Activated CD8-positive, alpha-beta T cell treated with anti-CD3 and anti-CD28 coated beads for 36 hours (primary cell): ENCODE data around the gene USE1. TPM values are rescaled to one million over a fixed set of nuclear protein-coding genes. Genes with fewer than 3 reads are reported as not detected.

ENCODE experiments used
- ATAC-seq: fragments of 200-7000 bp; cut with Tn5 transposase; one replicate; pipeline ENCODE4 v1.10.0; 2021; ENCODE audit warnings: mild to moderate bottlenecking, moderate library complexity
- CTCF ChIA-PET: fragments of 350-600 bp; sonication (Branson Sonifier 250); formaldehyde crosslinking; loops from one replicate; lab custom pipeline; 2021; ENCODE audit warnings: antibody characterized with exemption; lab: Charles Lee
- POLR2A ChIA-PET: fragments of 350-600 bp; sonication (Branson Sonifier 250); formaldehyde crosslinking; loops from one replicate; lab custom pipeline; 2021; ENCODE audit warnings: antibody characterized with exemption; lab: Charles Lee
- DNase-seq: peaks from one replicate; pipeline ENCODE4 v3.0.0-alpha.2; 2020
- H3K27ac Mint-ChIP-seq: one replicate; pipeline ENCODE4 v1.8.0; 2021; ENCODE audit warnings: mild to moderate bottlenecking, mixed read lengths
- H3K27me3 Mint-ChIP-seq: one replicate; pipeline ENCODE4 v1.8.0; 2021; ENCODE audit warnings: mixed read lengths
- H3K36me3 Mint-ChIP-seq: one replicate; pipeline ENCODE4 v1.8.0; 2021; ENCODE audit warnings: low read depth, mixed read lengths
- H3K4me1 Mint-ChIP-seq: one replicate; pipeline ENCODE4 v1.8.0; 2021; ENCODE audit warnings: low read depth, mixed read lengths
- H3K4me3 Mint-ChIP-seq: one replicate; pipeline ENCODE4 v1.8.0; 2021; ENCODE audit warnings: mild to moderate bottlenecking, moderate library complexity, mixed read lengths
- H3K9me3 Mint-ChIP-seq: one replicate; pipeline ENCODE4 v1.8.0; 2021; ENCODE audit warnings: mixed read lengths
- intact Hi-C: fragments of 100-400 bp; cut with micrococcal nuclease; formaldehyde crosslinking; loops from one replicate; pipeline ENCODE4 v1.10.0; 2022
- total RNA-seq, 2 experiments: library from RNA; stranded (reverse); gene quantifications; one replicate each; pipeline ENCODE4 v1.2.3, GENCODE V29; 2021
- TF ChIP-seq, protein P1 (sequence below): fragments of 200-600 bp; IDR thresholded peaks from one replicate; pipeline ENCODE4 v1.8.0; 2022; ENCODE audit warnings: antibody characterized with exemption, mild to moderate bottlenecking

USE1 gene, protein sequence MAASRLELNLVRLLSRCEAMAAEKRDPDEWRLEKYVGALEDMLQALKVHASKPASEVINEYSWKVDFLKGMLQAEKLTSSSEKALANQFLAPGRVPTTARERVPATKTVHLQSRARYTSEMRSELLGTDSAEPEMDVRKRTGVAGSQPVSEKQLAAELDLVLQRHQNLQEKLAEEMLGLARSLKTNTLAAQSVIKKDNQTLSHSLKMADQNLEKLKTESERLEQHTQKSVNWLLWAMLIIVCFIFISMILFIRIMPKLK
- 10 to 100 TPM; 26.5 to 27.1 TPM for total RNA-seq

DNA sequence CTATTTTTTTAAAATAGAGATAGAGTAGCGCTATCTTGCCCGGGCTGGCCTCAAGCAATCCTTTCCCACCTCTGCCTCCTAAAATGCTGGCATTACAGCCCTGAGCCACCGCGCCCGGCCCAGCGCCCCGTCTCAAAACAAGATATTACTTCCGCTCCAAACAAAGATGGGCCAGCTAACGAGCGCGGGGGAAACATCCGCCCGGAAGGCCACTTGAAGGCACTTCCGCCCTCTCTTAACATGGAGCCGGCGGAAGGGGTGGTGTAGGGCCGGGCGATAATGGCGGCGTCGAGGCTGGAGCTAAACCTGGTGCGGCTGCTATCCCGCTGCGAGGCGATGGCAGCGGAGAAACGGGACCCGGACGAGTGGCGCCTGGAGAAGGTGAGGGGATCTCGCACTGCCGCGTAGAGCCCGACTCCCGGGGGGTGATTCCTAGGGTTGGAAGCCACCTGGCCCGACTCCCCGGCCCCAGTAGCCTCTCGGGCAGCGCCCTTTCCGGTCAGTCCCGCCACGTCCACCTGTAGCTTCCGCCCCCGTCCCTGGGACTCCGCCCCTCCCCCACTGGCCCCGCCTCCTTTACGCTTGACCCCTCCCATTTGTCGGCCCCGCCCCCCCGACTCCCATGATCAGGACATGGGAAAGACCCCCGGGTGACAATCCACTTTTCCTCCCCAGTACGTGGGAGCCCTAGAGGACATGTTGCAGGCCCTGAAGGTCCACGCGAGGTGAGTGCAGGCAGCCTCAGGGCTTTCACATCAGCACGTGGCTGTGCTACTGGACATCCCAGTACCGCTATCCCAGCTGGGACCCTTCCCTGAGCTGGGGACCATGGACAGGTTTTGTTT, at the start of gene USE1:
TSS of gene USE1 (plus strand) at position 231 of the 845 bp plus-strand sequence. CDS start at position 280, 49 bp downstream.
- intact Hi-C loops, result loop anchor here (1.0 kb wide), 1 partner anchor 11 kb away; the partner anchor contains the start of gene OCEL1
- POLR2A ChIA-PET, result interaction anchor here (0.7 to 3.1 kb wide), 14 partner anchors 10 to 176 kb away, joined by 3 to 29 read pairs (median 4); partner anchors contain the start of gene OCEL1
- Mint-ChIP-seq H3K36me3 (peaks cover 37% of the 10 kb centered on the region), H3K4me3 (peak within 1 kb of the TSS; percentile 82), H3K27me3 (no peaks in the 10 kb centered on the region), H3K27ac (peak within 1 kb of the TSS; percentile 97), H3K9me3 (no peaks in the 10 kb centered on the region), H3K4me1 (peaks cover 15% of the 10 kb centered on the region)
- DNase-seq (peak; percentile 95), ATAC-seq (peak; percentile 96)
- CTCF ChIA-PET, result interaction anchor here (1.1 to 3.1 kb wide), 5 partner anchors 11 to 68 kb away, joined by 3 to 18 read pairs (median 4); partner anchors contain the start of genes BABAM1 and OCEL1
- TF ChIP-seq, protein P1, sequence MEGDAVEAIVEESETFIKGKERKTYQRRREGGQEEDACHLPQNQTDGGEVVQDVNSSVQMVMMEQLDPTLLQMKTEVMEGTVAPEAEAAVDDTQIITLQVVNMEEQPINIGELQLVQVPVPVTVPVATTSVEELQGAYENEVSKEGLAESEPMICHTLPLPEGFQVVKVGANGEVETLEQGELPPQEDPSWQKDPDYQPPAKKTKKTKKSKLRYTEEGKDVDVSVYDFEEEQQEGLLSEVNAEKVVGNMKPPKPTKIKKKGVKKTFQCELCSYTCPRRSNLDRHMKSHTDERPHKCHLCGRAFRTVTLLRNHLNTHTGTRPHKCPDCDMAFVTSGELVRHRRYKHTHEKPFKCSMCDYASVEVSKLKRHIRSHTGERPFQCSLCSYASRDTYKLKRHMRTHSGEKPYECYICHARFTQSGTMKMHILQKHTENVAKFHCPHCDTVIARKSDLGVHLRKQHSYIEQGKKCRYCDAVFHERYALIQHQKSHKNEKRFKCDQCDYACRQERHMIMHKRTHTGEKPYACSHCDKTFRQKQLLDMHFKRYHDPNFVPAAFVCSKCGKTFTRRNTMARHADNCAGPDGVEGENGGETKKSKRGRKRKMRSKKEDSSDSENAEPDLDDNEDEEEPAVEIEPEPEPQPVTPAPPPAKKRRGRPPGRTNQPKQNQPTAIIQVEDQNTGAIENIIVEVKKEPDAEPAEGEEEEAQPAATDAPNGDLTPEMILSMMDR, result no peak

DNA sequence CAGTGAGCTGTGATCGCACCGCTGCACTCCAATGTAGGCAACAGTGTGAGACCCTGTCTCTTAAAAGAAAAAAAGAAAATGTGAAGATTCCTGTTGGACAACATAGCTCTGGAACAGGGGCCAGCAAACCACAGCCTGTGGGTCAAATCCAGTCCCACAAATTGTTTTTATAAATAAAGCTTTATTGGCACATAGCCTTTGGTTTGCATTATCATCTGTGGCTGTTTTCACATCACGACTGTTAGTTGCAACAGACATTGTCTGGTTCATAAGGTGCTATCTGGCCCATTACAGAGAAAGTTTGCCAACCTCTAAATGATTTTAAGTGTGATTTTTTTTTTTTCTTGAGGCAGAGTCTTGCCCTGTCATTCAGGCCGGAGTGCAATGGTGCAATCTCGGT, 49.4 kb upstream of the USE1 start:
- no peak for ATAC-seq
- DNase-seq, result no peak
- TF ChIP-seq, protein P1, result no peak
- CTCF ChIA-PET, result no interaction called here
- intact Hi-C loops, result no loop called here
- H3K27me3 Mint-ChIP-seq, result no peaks in the 10 kb centered on the region
- no peak overlapping the region for H3K27ac Mint-ChIP-seq
- POLR2A ChIA-PET, result interaction anchor here (0.6 to 2.9 kb wide), 3 partner anchors 18 to 73 kb away, joined by 3 to 8 read pairs (median 4); no protein-coding TSS in a partner anchor
- peaks cover under 1% of the 10 kb centered on the region for H3K4me1 Mint-ChIP-seq
- peaks cover 4% of the 10 kb centered on the region for H3K9me3 Mint-ChIP-seq
- no peak overlapping the region for H3K4me3 Mint-ChIP-seq
- peaks cover 59% of the 10 kb centered on the region for H3K36me3 Mint-ChIP-seq

DNA sequence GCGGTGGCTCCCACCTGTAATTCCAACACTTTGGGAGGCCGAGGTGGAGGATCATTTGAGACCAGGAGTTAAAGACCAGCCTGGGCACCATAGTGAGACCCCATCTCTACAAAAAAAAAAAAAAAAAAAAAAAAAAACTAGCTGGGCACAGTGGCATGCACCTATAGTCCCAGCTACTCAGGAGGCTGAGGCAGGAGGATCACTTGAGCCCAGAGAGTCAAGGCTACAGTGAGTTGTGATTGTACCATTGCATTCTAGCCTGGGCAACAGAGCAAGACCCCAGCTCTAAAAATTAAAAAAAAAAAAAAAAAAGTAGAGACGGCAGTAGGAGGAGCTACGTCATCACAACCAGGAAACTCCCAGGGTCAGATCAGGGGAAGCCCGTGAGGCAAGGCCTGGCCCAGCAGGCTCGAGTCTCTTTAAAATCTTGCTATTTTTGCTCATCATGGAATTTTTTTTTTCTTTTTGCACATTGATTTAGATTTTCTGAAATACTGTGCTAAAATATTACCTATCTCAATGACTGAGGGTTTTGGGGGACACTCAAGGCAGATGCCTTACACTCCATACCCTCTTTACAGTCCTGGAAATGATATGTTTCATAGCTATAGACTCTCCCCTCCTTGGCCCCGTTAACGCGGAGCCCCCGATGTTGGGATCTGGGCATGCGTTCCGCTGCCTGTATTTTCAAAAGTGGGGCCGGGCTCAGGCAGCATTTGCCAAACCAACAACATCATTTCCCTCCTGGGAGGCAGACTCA, 44.4 kb upstream of the USE1 start:
- ChIA-PET POLR2A (interaction anchor here (0.7 to 1.0 kb wide), 2 partner anchors 14 to 83 kb away, joined by 3 read pairs; no protein-coding TSS in a partner anchor), CTCF (interaction anchor here (1.7 kb wide), 1 partner anchor 45 kb away, joined by 4 read pairs; no protein-coding TSS in a partner anchor)
- Mint-ChIP-seq H3K27ac (peak overlapping the region; percentile 79), H3K36me3 (peaks cover 49% of the 10 kb centered on the region), H3K4me1 (peaks cover 15% of the 10 kb centered on the region), H3K9me3 (no peaks in the 10 kb centered on the region), H3K4me3 (no peak overlapping the region), H3K27me3 (no peaks in the 10 kb centered on the region)
- intact Hi-C loops, result no loop called here
- DNase-seq (peak; percentile 50), ATAC-seq (peak; percentile 68)
- TF ChIP-seq, protein P1, result no peak

DNA sequence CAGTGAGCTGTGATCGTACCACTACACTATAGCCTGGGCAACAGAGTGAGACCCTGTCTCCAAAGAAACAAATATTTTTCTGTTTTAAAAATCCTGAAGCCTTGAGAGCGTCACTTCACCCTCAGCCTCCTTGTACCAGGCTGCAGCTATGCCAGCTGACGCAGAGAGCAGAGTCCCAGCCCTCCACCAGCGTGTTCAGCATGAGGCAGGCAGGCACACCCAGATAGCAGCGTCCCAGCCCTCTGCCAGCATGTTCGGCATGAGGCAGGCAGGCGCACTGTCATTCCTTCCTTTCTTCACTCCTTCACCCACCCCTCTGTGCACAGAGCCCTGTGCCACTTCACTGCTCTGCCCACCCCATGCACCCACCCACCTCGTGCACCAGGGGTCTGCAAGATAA, 43.3 kb upstream of the USE1 start:
- intact Hi-C loops, result no loop called here
- TF ChIP-seq, protein P1, result no peak
- Mint-ChIP-seq H3K4me1 (peaks cover 15% of the 10 kb centered on the region), H3K27ac (no peak overlapping the region), H3K27me3 (no peaks in the 10 kb centered on the region), H3K36me3 (peaks cover 44% of the 10 kb centered on the region), H3K4me3 (no peak overlapping the region), H3K9me3 (no peaks in the 10 kb centered on the region)
- ChIA-PET CTCF (interaction anchor here (1.7 kb wide), 1 partner anchor 46 kb away, joined by 4 read pairs; no protein-coding TSS in a partner anchor), POLR2A (no interaction called here)
- no peak for ATAC-seq
- no peak for DNase-seq
